ENCODE results near the gene SMC6.

DNA sequence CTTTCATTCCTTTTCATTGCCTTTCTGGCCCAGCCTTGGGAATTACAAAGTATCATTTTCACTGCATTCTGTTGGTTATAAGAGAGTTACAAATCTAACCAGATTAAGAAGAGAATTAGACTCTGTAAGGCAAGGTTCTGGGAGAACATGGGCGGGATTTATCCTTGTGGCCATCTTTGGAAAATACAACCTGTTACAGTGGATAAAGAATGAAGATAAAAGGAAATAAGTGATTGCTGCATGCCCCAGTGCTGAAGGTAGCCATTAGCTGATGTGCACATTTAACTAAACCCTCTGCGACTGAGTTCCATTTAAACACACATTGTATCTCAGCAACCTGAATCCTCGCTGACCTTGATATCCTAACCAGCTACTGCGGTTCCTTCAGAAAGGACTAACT lies 93.4 kb downstream of the SMC6 start:
- TF ChIP-seq POLR2AphosphoS5 (IDR thresholded peaks at IDR 0.05) (no peak), EP300 (conservative IDR thresholded peaks at IDR 0.05; ENCODE audit: poor library complexity, severe bottlenecking) (no peak), MXI1 (conservative IDR thresholded peaks at IDR 0.05; ENCODE audit: poor library complexity, severe bottlenecking) (no peak), TAF1 (IDR thresholded peaks at IDR 0.05; ENCODE audit: low read depth) (no peak), RAD21 (conservative IDR thresholded peaks at IDR 0.05) (no peak), EZH2 (IDR thresholded peaks at IDR 0.05; ENCODE audit: borderline replicate concordance, insufficient read depth, low read length, poor library complexity, severe bottlenecking) (no peak), SMC3 (conservative IDR thresholded peaks at IDR 0.05; ENCODE audit: poor library complexity) (no peak)
- TF ChIP-seq, protein P1, sequence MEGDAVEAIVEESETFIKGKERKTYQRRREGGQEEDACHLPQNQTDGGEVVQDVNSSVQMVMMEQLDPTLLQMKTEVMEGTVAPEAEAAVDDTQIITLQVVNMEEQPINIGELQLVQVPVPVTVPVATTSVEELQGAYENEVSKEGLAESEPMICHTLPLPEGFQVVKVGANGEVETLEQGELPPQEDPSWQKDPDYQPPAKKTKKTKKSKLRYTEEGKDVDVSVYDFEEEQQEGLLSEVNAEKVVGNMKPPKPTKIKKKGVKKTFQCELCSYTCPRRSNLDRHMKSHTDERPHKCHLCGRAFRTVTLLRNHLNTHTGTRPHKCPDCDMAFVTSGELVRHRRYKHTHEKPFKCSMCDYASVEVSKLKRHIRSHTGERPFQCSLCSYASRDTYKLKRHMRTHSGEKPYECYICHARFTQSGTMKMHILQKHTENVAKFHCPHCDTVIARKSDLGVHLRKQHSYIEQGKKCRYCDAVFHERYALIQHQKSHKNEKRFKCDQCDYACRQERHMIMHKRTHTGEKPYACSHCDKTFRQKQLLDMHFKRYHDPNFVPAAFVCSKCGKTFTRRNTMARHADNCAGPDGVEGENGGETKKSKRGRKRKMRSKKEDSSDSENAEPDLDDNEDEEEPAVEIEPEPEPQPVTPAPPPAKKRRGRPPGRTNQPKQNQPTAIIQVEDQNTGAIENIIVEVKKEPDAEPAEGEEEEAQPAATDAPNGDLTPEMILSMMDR (IDR thresholded peaks at IDR 0.05; ENCODE audit: poor library complexity, severe bottlenecking): no peak
- TF ChIP-seq, protein P2, sequence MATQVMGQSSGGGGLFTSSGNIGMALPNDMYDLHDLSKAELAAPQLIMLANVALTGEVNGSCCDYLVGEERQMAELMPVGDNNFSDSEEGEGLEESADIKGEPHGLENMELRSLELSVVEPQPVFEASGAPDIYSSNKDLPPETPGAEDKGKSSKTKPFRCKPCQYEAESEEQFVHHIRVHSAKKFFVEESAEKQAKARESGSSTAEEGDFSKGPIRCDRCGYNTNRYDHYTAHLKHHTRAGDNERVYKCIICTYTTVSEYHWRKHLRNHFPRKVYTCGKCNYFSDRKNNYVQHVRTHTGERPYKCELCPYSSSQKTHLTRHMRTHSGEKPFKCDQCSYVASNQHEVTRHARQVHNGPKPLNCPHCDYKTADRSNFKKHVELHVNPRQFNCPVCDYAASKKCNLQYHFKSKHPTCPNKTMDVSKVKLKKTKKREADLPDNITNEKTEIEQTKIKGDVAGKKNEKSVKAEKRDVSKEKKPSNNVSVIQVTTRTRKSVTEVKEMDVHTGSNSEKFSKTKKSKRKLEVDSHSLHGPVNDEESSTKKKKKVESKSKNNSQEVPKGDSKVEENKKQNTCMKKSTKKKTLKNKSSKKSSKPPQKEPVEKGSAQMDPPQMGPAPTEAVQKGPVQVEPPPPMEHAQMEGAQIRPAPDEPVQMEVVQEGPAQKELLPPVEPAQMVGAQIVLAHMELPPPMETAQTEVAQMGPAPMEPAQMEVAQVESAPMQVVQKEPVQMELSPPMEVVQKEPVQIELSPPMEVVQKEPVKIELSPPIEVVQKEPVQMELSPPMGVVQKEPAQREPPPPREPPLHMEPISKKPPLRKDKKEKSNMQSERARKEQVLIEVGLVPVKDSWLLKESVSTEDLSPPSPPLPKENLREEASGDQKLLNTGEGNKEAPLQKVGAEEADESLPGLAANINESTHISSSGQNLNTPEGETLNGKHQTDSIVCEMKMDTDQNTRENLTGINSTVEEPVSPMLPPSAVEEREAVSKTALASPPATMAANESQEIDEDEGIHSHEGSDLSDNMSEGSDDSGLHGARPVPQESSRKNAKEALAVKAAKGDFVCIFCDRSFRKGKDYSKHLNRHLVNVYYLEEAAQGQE (IDR thresholded peaks at IDR 0.05; ENCODE audit: borderline replicate concordance): no peak

Data from neural cell (in vitro differentiated cells).